ENCODE results near the gene KLF16. TPM values are rescaled to one million over a fixed set of nuclear protein-coding genes. Genes with fewer than 3 reads are reported as not detected.

KLF16 gene
- total and polyA plus RNA-seq, 9 of the 15 experiments (the other 6 are each of a cell fraction or from before 2014, with no cell fraction given) = 0.04 to 60.4 (median 6.8) TPM

GRCh38 chr19:1863638-1864479 lies 480 bp upstream of the KLF16 start (continued):
- TF ChIP-seq REST (IDR thresholded peaks at IDR 0.05; ENCODE audit: borderline replicate concordance) = peak; percentile 35
- no peak for TF ChIP-seq REST (CRISPR knock-in tag; IDR thresholded peaks at IDR 0.05; ENCODE audit: low read depth)
- 0 out of 4 replicates have a peak, but pooled peaks of 1 of the 2 experiments have one; percentile 45 for TF ChIP-seq FOXK2 (conservative IDR thresholded peaks at IDR 0.05 in 1 of 2, IDR thresholded peaks at IDR 0.05 in 1 of 2; ENCODE audit: low read depth in 2 of 2)
- TF ChIP-seq RBM14 (IDR thresholded peaks at IDR 0.05; ENCODE audit: borderline replicate concordance, insufficient read depth, low read depth, low read length) = 0 out of 2 replicates have a peak, but pooled peaks have one; percentile 41
- TF ChIP-seq MYC (IDR thresholded peaks at IDR 0.05; ENCODE audit: low read depth, low read length) = peak; percentile 100
- peak; percentile 100 for TF ChIP-seq MYC (CRISPR knock-in tag; IDR thresholded peaks at IDR 0.05; ENCODE audit: borderline replicate concordance, low read depth)
- TF ChIP-seq, protein P1, sequence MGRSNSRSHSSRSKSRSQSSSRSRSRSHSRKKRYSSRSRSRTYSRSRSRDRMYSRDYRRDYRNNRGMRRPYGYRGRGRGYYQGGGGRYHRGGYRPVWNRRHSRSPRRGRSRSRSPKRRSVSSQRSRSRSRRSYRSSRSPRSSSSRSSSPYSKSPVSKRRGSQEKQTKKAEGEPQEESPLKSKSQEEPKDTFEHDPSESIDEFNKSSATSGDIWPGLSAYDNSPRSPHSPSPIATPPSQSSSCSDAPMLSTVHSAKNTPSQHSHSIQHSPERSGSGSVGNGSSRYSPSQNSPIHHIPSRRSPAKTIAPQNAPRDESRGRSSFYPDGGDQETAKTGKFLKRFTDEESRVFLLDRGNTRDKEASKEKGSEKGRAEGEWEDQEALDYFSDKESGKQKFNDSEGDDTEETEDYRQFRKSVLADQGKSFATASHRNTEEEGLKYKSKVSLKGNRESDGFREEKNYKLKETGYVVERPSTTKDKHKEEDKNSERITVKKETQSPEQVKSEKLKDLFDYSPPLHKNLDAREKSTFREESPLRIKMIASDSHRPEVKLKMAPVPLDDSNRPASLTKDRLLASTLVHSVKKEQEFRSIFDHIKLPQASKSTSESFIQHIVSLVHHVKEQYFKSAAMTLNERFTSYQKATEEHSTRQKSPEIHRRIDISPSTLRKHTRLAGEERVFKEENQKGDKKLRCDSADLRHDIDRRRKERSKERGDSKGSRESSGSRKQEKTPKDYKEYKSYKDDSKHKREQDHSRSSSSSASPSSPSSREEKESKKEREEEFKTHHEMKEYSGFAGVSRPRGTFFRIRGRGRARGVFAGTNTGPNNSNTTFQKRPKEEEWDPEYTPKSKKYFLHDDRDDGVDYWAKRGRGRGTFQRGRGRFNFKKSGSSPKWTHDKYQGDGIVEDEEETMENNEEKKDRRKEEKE (IDR thresholded peaks at IDR 0.05; ENCODE audit: borderline replicate concordance in 1 of 2, control insufficient read depth in 1 of 2, low read depth in 2 of 2, low read length in 1 of 2) = 0 out of 4 replicates have a peak, but pooled peaks of 1 of the 2 experiments have one; percentile 26
- 0 out of 2 replicates have a peak, but pooled peaks have one; percentile 39 for TF ChIP-seq E2F3 (CRISPR knock-in tag; IDR thresholded peaks at IDR 0.05)
